Hematopoietic multipotent progenitor cell treated with erythropoietin and hydrocortisone succinate and interleukin-3 and kit ligand, for 4 days (in vitro differentiated cells): ENCODE data around the gene KCNMA1.

Experiments used
- DNase-seq: peaks from one replicate; pipeline ENCODE4 v3.0.0-alpha.2; 2015

Gene KCNMA1

DNA sequence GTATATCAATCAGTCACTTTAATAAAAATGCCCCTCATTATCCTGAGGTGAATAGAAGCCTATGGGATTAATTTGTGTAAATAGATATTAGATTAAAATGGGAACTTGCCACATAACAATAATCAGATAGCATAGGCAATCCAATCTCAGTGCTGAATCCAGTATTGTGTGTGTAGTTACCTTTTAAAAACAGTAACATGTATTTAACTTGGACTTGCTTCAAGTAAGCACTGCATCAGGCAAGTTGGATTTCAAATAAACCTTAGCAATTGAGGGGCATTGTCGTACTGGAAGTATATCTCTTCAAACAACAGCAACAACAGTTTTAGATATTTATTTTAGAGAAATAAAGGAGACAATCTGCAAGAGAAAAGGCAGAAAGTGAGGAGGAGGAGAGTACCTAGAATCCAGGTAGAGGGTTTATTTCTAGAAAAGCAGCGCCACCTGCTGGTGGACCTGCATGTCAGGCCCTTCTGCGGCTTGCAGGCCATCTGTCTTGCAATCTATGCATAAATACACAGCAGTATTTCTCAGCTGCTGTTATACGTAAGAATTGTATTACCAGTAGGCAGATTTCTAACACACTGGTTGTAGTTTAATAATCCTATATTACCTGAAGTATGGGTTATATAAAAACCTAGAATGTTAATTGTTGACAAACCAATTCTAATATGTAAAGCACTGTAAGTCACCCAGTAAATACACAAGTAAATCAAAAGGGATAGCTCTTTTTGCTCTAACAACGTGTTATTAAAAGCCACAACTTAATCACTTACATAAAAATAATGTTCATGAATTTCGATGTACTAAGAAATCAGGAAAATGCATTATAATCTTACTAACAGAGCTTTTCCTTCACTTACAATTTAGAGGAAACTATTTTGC, 652.8 kb downstream of the KCNMA1 start:
- DNase-seq = peak; percentile 89

- DNase-seq = no peak
Observed at GRCh38 chr10:76983624-76984023, 654.0 kb downstream of the KCNMA1 start.

DNA sequence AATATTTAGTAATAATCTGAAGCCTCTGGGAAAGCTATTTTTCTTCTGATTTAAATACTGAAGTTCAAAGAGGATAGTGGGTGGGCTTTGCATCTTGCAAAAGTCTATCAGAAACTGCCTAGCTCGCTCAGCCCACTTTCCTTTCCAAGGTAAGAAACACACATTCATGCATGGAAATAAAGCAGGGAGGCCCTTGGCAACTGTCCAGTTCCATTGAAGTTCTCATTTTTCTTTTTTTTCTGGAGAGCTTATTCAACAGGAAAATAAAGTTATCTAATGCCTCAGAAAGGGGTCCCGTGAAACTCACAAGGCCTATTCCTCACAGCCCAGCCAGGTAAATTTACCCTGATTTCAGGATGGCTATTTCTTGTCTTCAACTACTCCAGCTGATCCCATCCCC, 654.9 kb downstream of the KCNMA1 start:
- DNase-seq = no peak

GRCh38 chr10:76981251-76981650, 656.4 kb downstream of the KCNMA1 start:
- no peak for DNase-seq

DNA sequence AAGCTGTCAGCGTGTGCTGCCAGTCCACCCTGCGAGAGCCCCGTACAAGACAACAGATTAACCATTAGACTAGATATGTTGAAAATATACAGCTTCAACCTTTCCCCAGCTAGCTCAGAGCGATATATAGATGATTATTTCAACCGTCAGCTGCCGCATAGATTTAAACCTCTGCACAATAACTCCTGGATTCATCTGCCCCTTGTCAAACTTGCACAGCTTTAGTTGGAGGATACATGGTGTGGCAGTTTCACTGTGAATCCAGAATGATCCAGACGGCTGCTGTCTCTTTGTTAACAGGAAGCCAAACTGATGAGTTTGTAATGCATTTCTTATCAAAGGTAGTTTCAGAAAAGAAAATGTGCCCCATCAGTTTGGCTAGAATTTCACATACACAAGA, 659.7 kb downstream of the KCNMA1 start:
- no peak for DNase-seq

- DNase-seq = no peak
Observed at GRCh38 chr10:76977046-76977445, 660.6 kb downstream of the KCNMA1 start.

- DNase-seq = no peak
Observed at GRCh38 chr10:76976142-76976541, 661.5 kb downstream of the KCNMA1 start.

GRCh38 chr10:76975126-76975525, 662.5 kb downstream of the KCNMA1 start:
- no peak for DNase-seq

- no peak for DNase-seq
Observed at GRCh38 chr10:76974017-76974691, 663.5 kb downstream of the KCNMA1 start.

GRCh38 chr10:76973091-76974016, 664.3 kb downstream of the KCNMA1 start:
- DNase-seq = no peak

GRCh38 chr10:76972541-76972940, 665.1 kb downstream of the KCNMA1 start:
- DNase-seq = no peak

DNA sequence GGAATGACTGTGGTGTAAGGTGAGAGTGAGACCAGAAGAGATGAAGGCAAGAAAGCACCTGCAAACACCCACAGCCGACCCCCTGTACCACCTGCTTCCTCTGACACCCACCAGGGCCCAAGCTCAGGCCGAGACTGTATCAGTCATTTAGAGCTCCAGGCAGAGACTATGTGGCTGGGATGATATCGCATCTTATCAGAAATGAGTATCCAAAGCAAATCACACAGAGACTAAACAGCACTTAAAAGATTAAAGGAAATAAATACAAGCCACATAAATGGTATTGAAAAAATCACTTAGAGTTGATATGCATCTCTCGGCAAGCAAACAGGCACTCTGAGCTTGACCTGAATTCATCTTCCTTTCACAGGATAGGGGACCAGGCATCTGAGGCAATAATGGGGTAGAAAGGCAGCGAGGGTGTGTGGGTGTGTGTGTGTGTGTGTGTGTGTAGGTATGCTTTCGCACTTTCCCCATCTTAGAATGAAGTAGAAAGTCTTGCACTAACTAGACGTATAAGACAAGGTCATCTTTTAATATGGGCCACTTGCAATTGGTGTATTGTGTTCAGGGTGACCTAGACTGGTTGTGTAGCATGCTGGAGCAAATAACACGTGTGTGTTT, 665.9 kb downstream of the KCNMA1 start:
- no peak for DNase-seq

DNA sequence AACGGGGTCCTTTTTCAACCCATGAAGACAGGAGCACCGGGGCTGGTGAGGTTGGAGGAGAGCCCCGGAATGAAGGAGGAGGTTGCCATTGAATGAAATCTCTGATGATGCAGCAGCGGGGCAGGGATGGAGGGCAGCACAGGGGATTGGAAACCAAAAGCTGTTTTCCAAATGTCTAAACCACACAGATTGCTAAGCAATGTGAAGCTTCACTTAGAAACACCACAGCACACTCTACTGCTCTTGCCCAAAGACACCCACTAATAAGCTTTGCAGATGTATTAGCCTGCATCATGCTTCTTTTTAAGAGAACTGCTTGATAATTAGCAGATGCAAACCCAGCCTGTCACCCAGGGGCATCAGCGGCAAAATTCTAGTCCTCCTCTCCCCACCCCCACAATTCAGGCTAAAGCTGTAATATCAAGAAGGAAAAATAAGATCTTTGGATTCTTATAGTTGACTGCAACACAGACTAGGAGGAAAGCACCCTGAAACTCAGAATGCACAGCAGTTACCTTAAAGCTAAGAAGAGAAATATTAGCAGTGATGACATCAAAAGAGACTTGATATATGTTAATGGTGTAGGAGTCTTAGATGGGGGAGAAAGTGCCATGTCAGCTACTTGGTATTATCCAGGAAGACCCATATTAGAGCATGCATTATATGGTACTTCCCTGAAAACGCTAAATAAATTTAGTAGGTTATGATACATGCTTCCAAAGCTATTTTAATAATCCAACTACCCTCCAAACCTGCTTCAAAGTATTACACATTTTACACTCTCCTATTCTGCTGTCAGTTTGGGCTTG, 666.7 kb downstream of the KCNMA1 start:
- DNase-seq = no peak

GRCh38 chr10:76969366-76969948, 668.2 kb downstream of the KCNMA1 start:
- DNase-seq = no peak

DNA sequence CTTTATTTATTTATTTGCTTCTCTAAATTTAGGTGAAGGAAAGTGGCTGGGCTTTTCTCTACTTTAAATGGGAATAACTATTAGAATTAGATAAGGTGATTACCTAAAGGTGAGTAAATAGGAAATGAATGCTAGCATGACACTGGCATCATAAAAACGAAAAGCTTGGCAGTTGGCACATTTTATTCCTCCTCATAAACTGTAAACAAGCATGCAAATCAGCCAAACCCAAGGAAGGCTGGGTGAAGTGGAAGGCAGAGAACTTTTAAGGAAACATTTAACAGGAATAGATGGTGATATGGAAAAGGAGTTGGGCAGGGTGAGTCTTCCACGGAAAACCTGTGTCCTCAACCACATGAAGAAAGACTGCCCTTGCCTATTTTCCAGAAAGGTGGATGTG, 669.1 kb downstream of the KCNMA1 start:
- DNase-seq = no peak

DNA sequence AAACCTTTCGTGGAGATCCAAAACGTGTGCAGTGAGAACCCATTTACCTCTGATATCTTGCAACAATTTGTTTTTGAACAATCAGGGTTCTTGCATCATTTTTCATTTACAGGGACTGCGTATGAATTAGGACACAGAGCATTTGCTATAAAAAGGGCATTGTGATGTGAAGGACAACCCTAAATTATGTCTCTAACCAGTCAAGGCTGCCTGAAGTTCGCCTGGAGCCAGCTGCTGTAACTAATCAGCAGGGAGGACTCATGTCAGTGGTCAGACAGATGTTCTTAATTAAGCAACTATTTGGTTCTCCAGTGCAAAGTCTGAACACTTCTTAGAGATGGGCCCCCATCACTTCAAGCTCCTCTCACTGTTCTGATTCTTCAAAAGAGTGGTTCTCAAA, 674.8 kb downstream of the KCNMA1 start:
- no peak for DNase-seq

DNA sequence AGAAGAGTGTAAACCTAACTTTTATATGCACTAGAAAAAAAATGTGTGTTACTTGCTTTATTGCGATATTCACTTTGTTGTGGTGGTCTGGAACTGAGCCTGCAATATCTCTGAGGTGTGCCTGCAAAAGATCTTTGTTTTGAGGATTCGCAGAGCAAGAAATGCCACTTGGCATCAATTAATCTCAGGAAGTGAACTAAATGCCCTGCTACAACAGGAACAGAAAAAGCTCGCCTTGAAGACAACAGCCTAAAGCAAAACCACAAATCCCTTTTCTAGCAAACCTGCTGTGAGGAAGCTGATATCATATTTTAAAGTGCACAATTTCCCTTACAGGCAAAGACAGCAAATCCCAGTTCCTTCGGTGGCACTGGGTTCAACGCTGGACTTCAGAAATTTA, 675.8 kb downstream of the KCNMA1 start:
- peak; percentile 28 for DNase-seq

- DNase-seq = peak; percentile 5
Observed at GRCh38 chr10:76959111-76959510, 678.5 kb downstream of the KCNMA1 start.

- no peak for DNase-seq
Observed at GRCh38 chr10:76954838-76955237, 682.8 kb downstream of the KCNMA1 start.

DNA sequence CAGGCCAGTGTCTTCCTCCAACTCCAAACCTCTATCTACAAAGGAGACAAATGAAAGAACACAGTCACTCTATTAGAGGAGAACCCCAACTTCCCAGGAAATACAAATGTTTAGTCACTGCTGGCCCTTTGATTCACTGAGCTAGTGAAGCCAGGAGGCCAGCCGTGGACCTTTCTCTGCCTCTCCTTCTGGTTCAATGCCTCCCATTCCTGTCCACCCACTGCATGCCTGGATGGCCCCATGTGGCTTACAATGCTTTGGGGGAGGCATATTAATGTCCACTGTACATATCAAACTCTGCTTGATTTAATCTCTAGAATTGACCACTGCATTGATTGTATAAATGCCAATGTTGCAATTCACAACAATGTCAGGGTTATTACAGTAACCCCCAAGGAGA, 687.3 kb downstream of the KCNMA1 start:
- DNase-seq = no peak

DNA sequence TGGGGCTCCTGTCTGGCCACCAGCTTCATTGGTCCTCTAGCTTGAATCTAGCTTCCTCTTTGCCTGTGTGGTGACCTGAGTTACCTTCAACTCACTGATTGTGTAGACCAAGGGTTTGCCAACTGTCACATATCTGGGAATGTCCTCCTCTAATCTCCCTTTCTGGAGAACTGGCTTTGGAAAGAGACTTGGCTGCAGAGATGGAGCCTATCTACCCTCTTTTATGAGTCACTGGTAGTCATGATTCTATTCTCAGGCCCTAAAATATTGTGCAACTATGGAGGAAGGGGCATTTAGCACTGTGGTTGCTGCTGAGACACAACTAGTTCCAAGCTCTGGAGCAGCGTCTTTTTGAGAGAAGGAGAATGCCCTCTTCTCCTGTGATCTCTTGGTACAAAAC, 691.3 kb downstream of the KCNMA1 start:
- DNase-seq = no peak

- DNase-seq = no peak
Observed at GRCh38 chr10:76945166-76945565, 692.4 kb downstream of the KCNMA1 start.
